DMS153 treated with DMSO at 0.1 percent for 48 hours (cell line): ENCODE results near the gene WDR88.
"Not testable (repeated sequence)": the region's sequence is repeated elsewhere in the genome, so short reads cannot be mapped to it uniquely, and the experiment has no call there.

ENCODE experiments used
- DNase-seq: peaks from one replicate; lab custom pipeline; 2025; ENCODE audit not compliant: unreplicated experiment; lab: John Stamatoyannopoulos, UW

Gene WDR88

DNA sequence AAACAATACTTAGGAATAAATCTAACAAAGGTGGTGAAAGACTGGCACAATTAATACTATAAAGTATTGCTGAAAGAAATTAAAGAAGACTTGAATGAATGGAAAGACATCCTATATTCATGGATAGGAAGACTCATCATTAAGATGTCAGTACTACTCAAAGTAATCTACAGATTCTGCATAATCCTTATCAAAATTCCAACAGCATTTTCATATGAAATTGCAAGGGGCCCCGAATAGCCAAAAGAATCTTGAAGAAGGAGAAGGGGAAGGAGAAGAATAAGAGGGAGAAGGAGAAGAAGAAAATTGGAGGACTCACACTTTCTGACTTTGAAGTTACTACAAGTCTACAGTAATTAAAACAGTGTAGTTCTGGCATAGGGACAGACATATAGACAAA, 36.6 kb downstream of the WDR88 start:
- DNase-seq, result no peak

DNA sequence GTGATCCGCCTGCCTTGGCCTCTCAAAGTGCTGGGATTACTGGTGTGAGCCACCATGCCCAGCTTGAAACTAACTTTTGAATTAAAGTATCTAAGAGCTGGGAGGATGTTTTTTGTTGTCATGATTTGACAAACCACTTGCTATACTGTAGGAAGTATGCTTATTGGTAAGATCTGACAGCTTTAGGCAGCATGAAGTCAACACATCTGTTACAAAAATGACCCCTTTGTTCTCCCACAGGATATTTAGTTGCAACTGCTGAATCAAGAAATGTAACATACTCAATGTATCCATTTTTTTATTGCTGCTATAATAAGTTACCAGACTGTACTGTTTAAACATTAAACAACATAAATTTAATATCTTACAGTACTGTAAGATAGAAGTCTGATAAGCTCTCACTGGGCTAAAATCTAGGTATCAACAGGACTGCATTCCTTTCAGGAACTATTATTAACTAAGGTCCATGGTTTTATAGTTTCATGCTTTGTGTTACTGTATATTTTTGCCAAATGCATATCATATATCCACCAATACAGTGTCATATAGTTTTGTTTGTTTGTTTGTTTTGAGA, 39.4 kb downstream of the WDR88 start:
- no peak for DNase-seq

GRCh38 chr19:33171916-33172359, 40.0 kb downstream of the WDR88 start:
- DNase-seq, result no peak

DNA sequence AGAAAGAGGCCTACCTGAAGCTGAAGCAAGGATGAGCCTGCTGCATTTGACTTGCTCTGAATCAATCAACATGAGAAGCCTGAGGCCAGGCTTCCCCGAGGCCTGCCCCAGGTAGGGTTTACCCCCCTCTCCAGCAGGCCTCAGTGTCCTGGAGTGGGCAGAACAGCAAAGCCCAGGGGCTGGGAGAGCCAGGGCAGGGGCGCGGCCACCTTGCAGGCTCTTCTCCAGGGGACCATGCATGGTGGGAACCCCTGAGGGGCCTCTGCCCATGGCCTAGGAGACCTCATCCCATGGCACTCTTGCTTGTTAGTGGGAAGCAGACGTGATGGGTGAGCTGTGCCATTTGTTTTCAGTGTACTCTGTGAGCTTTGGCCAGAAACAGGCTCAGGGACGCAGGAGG, 42.3 kb downstream of the WDR88 start:
- DNase-seq, result no peak

GRCh38 chr19:33175156-33175782, 43.4 kb downstream of the WDR88 start:
- no peak for DNase-seq

DNA sequence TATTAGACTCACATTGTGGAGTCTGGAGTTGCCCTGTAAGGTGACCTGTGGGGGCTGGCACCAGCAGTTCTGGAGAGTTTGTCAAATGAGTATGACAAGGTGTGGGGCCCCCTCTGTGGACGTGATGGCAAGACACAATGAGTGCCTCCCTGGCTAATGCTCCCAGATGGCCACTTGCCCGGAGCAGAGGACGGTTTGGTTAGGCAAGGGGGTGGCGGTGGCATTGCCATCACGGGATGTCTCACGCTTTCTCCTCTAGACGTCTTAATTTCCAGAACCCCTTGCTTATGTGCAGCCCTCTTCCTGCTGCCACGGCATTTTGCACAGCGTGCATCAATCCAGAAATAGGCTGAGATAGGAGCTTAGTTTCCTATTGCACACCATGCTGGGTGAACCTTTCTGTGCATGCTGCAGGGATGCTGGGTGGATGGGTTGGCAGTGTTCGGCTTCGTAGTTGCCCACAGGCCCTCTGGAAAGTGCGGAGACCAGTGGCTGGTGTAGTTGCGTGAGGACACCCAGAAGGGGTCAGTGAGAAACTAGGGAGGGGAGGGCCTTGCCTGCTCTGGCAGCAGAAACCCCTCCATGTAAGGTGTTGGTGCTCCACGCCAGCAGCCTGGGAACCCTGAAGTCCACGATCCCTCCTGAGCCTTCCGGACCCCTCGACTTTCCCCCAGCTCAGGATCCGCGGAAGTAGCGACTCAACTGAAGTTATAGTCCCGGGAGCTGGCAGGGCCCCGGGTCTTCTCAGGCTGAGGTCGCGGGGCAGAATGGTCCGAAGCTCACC, 44.2 kb downstream of the WDR88 start:
- DNase-seq, result no peak

- peak; percentile 100 for DNase-seq
Measured at GRCh38 chr19:33176670-33177416, 44.9 kb downstream of the WDR88 start.

DNA sequence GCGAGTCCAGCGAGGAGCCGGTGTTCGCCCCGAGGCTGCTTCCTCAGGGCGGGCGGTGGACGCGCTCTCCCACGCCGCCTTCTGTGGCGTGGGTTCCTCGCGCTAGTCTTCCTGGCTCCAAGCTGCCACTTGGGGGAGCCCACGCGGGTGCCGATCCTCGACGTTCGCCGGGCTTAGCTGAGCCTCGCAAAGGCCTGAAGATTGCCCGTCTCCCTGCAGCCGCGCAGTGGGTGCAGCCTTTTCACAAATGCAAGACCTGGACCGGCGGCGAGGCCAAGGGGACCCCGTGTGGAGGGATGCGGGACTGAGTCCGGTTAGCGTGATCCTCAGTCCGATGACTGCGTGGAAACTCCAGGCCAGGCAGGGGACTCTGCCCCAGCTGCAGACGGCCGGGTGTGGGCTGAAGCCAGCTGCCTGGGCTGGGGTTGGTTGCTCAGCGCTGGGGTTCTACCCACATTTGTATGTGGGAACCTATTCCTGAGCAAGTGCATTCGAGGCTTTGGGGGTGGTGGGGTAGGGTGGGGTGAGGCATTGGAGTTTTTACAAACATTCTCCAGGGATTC, 45.6 kb downstream of the WDR88 start:
- DNase-seq, result no peak

DNA sequence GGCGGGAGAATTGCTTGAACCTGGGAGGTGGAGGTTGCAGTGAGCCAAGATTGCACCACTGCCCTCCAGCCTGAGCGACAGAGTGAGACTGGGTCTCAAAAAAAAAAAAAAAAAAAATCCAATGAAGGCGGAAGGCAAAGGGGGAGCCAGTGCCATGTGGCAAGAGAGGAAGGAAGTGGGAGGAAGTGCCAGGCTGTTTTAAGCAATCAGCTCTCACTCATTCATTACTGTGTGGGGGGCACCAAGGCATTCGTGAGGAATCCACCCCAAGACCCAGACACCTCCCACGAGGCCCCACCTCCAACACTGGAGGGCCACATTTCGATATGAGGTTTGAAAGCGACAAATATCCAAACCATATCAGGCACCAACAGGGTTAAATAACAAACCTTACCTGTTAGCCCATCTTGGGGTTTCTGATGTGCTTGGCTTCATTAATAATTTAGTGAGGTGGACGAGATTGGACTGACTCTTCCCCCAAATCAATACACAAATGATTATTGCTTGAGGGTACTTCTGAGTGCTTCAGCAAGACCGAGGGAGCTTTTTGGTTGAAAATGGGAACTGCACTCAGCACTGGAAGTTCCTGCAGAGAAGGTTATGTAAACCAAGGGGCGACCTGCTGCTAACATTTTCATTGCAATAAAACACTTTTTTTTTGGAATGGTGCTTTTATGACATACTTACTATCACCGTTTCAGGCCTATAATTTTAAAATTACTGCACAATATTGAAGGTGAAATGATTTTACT, 54.7 kb downstream of the WDR88 start:
- no peak for DNase-seq

GRCh38 chr19:33187183-33187540, 55.2 kb downstream of the WDR88 start:
- no peak for DNase-seq

DNA sequence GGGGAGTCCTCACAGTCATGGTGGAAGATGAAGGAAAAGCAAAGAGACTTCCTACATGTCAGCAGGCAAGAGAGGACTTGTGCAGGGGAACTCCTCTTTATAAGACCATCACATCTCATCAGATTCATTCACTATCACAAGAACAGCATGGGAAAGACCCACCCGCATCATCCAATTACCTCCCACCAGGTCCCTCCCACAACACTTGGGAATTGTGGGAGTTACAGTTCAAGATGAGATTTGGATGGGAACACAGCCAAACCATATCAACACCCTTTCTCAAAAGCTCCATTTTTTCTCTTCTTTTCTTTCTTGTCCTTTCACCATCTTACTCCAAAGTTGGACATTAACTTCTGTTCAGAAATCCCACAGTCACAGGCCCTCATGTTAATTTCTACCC, 57.5 kb downstream of the WDR88 start:
- no peak for DNase-seq

- DNase-seq, result not testable (repeated sequence)
Measured at GRCh38 chr19:33191092-33191491, 59.2 kb downstream of the WDR88 start.

GRCh38 chr19:33191501-33191900, 59.6 kb downstream of the WDR88 start:
- no peak for DNase-seq

DNA sequence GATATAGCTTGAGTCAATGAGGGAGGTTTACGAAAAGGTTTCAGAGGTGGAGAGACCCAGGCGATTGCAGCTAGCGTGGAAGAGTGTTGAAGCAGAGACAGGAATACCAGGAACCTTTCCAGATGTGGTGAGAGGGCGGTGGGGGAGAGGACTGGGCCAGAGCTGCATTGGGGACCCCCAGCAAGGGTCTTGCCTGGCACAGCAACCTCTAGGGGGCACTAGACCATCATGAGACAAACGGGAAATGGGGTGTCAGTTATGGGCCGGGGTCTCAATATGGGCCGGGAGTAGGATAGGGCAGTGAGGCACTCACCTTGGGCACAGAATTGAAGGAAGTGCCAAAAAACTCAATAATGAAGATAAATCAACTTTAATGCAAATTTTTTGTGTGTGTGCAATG, 60.1 kb downstream of the WDR88 start:
- DNase-seq, result no peak

DNA sequence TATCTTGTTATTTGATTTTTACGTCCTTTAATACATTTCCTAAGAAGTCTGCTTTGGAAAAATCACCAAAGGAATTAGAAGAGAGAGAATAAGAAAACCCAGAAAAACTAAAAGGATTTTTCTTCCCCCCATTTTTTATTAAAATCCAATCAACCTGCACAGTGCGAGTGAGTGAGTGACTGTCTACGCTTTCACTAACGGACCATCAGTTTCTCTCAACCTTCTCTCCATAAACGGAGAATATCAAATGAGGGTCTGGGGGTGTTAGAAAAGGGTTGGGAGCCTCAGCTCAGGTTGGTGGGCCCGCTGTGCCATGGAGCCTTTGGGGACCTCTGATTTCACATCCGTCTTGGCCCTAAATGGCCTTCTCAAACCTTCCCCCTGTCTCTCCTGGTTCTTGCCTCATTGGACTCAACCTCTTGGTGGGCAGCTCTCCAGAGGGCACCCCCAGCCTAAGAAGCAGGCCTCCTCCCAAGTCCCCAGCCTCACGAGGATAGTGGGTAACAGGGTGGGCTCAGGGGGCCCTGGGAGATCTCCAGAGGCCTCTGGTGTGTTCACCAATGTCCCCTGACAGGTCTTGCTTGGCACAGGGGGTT, 61.5 kb downstream of the WDR88 start:
- DNase-seq, result no peak

DNA sequence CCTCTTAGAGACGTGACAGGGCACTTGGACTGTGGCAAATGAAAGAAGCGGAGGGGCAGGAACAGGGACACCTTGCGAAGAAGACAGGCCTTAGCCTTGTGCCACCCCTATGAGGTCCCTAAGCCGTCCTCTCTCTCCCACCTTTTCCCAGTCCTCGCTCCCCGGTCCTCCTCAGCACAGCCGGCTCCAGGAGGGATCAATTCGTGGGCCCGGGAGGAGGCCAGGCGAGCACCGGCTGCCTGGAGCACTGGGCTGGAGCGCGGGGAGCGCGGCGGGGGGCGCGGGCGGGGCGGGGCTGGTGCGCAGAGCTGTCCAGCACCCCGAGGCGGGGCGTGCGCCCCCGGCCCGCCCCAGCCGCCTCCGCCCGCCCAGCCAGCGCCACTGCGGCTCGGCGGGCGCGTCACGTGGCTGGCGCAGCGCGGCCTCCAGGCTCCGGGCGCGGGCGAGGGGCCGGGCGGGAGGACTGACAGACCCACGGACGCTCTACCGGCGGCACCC, 62.0 kb downstream of the WDR88 start, which contains the start of gene LRP3:
Gene LRP3 (plus strand): TSS at position 466 of the 498 bp plus-strand sequence. CDS start 456 bp downstream, outside the sequence.
- no peak for DNase-seq

- no peak for DNase-seq
Measured at GRCh38 chr19:33194532-33194885, 62.6 kb downstream of the WDR88 start.

DNA sequence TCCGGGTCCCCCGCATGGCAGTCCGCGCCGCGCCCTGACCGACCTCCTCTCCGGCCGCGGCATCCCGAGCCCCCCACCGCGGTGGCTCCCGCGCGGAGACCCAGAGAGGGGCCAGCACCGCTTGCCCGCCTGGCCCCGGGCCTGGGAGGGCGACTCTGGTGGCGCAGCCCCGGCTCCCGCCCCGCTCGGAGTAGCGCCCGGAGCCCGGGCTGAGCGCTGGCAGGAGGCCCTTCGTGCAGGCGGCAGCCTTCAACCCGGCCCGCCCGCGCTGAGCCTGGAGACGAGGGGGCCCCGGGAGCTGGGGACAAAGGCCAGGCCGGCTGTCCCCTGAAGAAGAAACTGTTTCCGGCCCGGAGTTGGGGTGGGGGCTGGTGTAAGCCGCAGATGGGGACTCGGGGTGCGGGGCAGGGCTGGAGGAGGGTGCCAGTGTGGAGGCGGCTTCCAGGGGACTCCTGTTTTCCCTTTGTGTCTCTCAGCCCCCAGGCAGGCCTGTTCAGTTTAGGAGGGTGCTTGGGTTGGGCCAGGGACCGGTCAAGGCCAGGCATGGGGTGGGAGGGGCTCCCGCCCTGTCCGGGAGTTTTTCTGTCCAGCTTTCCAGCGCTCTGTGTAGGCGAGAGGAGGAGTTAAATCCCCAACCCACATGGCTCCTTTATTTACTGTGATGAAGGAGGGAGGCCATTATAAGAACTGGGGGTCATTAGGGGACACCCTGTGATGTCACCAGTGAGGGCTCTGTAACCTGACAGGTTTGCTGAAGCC, 63.2 kb downstream of the WDR88 start:
- DNase-seq, result no peak

- no peak for DNase-seq
Measured at GRCh38 chr19:33195645-33196347, 63.9 kb downstream of the WDR88 start.
